Endothelial cell of umbilical vein (primary cell): ENCODE data around the gene CYTH1. TPM values are rescaled to one million over a fixed set of nuclear protein-coding genes. Genes with fewer than 3 reads are reported as not detected.

Experiments used
- BruUV-seq: library from RNA; stranded (reverse); fragments of 400-500 nt; replicated peaks from 2 replicates; lab custom pipeline; 2021; lab: Mats Ljungman, UMichigan
- CTCF ChIA-PET: fragments of 300-600, 350-600 bp; sonication (Branson Sonifier 250); formaldehyde crosslinking; loops from one replicate; lab custom pipeline; 2021; ENCODE audit warnings: antibody characterized with exemption, inconsistent platforms; lab: Charles Lee
- POLR2A ChIA-PET: fragments of 300-600, 350-600 bp; sonication (Branson Sonifier 250); formaldehyde crosslinking; loops from one replicate; lab custom pipeline; 2021; ENCODE audit warnings: antibody characterized with exemption, inconsistent platforms; lab: Charles Lee
- DNase-seq: peaks from one replicate; pipeline ENCODE4 v3.0.0-alpha.2; 2011; ENCODE audit warnings: low read depth, low spot score
- FAIRE-seq: peaks from 2 replicates; lab custom pipeline; 2011; peaks lifted over from hg19 to GRCh38; lab: Jason Lieb, UNC
- H2AFZ ChIP-seq: 2 replicates; pipeline ENCODE4 v1.6.0; 2012; ENCODE audit warnings: low read depth, low read length, control low read depth, inconsistent platforms
- H3K27ac ChIP-seq: 2 replicates; pipeline ENCODE4 v1.5.1; 2011; ENCODE audit warnings: low read depth, mild to moderate bottlenecking, control low read depth, low read length, moderate library complexity; ENCODE audit not compliant: insufficient read depth
- H3K27me3 ChIP-seq, 2 experiments: 2 replicates each; pipeline versions ENCODE4 v1.6.0 to v1.6.1; 2011; ENCODE audit warnings: low read length in 2 of 2, mixed read lengths in 1 of 2; ENCODE audit not compliant: control insufficient read depth in 2 of 2, insufficient read depth in 2 of 2
- H3K36me3 ChIP-seq, 2 experiments: 2 replicates in 1 of 2; 3 replicates in 1 of 2; pipeline ENCODE4 v1.5.1; 2011; ENCODE audit warnings: low read length in 2 of 2, mild to moderate bottlenecking in 1 of 2, moderate library complexity in 1 of 2; ENCODE audit not compliant: control insufficient read depth in 2 of 2, insufficient read depth in 2 of 2; ENCODE audit errors: extremely low read depth in 1 of 2
- H3K4me1 ChIP-seq: 3 replicates; pipeline ENCODE4 v1.5.1; 2011; ENCODE audit warnings: mild to moderate bottlenecking, low read length; ENCODE audit not compliant: control insufficient read depth, insufficient read depth; ENCODE audit errors: extremely low read depth
- H3K4me2 ChIP-seq: 2 replicates; pipeline ENCODE4 v1.6.1; 2011; ENCODE audit warnings: low read length, control low read depth, mixed read lengths; ENCODE audit not compliant: insufficient read depth
- H3K4me3 ChIP-seq, 3 experiments: fragments of 200-600 bp in 1 of 3; sonication (generic), shearing (Covaris generic) in 1 of 3; replicated peaks in 1 of 3; 2 replicates each; pipeline ENCODE4 v1.5.1; 2011 to 2016; ENCODE audit warnings: control low read depth in 3 of 3, low read length in 3 of 3, mild to moderate bottlenecking in 2 of 3, inconsistent platforms in 1 of 3, low read depth in 1 of 3, moderate library complexity in 1 of 3; ENCODE audit not compliant: insufficient read depth in 1 of 3
- H3K79me2 ChIP-seq: 2 replicates; pipeline ENCODE4 v1.6.0; 2012; ENCODE audit warnings: low read length, inconsistent platforms; ENCODE audit not compliant: control insufficient read depth, insufficient read depth
- H3K9ac ChIP-seq: replicated peaks from 2 replicates; pipeline ENCODE3; 2011; ENCODE audit warnings: low read length, control low read depth; ENCODE audit not compliant: insufficient read depth; ENCODE audit errors: extremely low read depth
- H3K9me1 ChIP-seq: replicated peaks from 3 replicates; pipeline ENCODE4 v1.6.0; 2011; ENCODE audit warnings: mild to moderate bottlenecking, low read length; ENCODE audit not compliant: control insufficient read depth, insufficient read depth; ENCODE audit errors: extremely low read depth
- H3K9me3 ChIP-seq: replicated peaks from 2 replicates; pipeline ENCODE4 v1.5.1; 2012; ENCODE audit warnings: low read length, inconsistent platforms; ENCODE audit not compliant: control insufficient read depth, insufficient read depth
- H4K20me1 ChIP-seq: replicated peaks from 2 replicates; pipeline ENCODE3; 2011; ENCODE audit warnings: mild to moderate bottlenecking, low read length; ENCODE audit not compliant: control insufficient read depth, insufficient read depth; ENCODE audit errors: extremely low read depth
- CTCF ChIP-seq, 2 donors: IDR thresholded peaks; 1 replicate in 1 of 2; 2 replicates in 1 of 2; pipeline ENCODE4 v1.5.1; 2011; ENCODE audit warnings: low read length in 2 of 2, mild to moderate bottlenecking in 2 of 2, moderate library complexity in 2 of 2, control low read depth in 1 of 2, inconsistent platforms in 1 of 2, low read depth in 1 of 2; ENCODE audit not compliant: insufficient read depth in 1 of 2; ENCODE audit errors: extremely low read depth in 1 of 2
- EZH2 ChIP-seq: IDR thresholded peaks from 2 replicates; pipeline ENCODE4 v1.6.1; 2012; ENCODE audit warnings: borderline replicate concordance, low read depth, mild to moderate bottlenecking, moderate library complexity, low read length, inconsistent platforms; ENCODE audit not compliant: severe bottlenecking
- FOS ChIP-seq: IDR thresholded peaks from 2 replicates; pipeline ENCODE4 v1.6.1; 2011; ENCODE audit warnings: mild to moderate bottlenecking, low read length, moderate library complexity, borderline replicate concordance; ENCODE audit not compliant: insufficient read depth
- GATA2 ChIP-seq: IDR thresholded peaks from 2 replicates; pipeline ENCODE4 v1.7.0; 2011; ENCODE audit warnings: low read depth, mild to moderate bottlenecking, moderate library complexity, mixed read lengths, low read length; ENCODE audit not compliant: insufficient read length, insufficient read depth
- JUN ChIP-seq: IDR thresholded peaks from 2 replicates; pipeline ENCODE4 v1.6.1; 2011; ENCODE audit warnings: borderline replicate concordance, low read depth; ENCODE audit not compliant: insufficient read length, insufficient read depth
- MYC ChIP-seq: IDR thresholded peaks from one replicate; pipeline ENCODE4 v1.6.1; 2011; ENCODE audit warnings: mild to moderate bottlenecking, low read depth, low read length
- POLR2A ChIP-seq: IDR thresholded peaks from 2 replicates; pipeline ENCODE4 v1.6.1; 2012; ENCODE audit warnings: low read depth, mild to moderate bottlenecking, control low read depth, low read length
- POLR2AphosphoS5 ChIP-seq: IDR thresholded peaks from 2 replicates; pipeline ENCODE4 v1.6.1; 2012; ENCODE audit warnings: low read depth, mild to moderate bottlenecking, control low read depth, low read length, moderate library complexity; ENCODE audit not compliant: insufficient read depth
- dilution Hi-C: fragments of 300-500 bp; cut with MboI; formaldehyde crosslinking; loops from one replicate; pipeline ENCODE4 v1.15.0; 2019; ENCODE audit warnings: low sequenced_read_pairs; ENCODE audit not compliant: extremely low pct_ligation_motif_present
- intact Hi-C: fragments of 100-400 bp; cut with micrococcal nuclease; formaldehyde crosslinking; loops from one replicate; pipeline ENCODE4 v1.10.0; 2022
- polyA plus RNA-seq, 4 experiments: library from polyadenylated mRNA; depleted of rRNA in 3 of 4; stranded (reverse) in 3 of 4; unstranded in 1 of 4; fragments of >200 nt; gene quantifications; 2 replicates each; pipeline versions ENCODE4 v1.2.1 to v1.2.3, GENCODE V29; 2011 to 2012; ENCODE audit warnings: missing spikeins in 1 of 4
- total RNA-seq: library from RNA; stranded (reverse); gene quantifications from 2 replicates; pipeline ENCODE4 v1.2.3, GENCODE V29; 2021
- TF ChIP-seq, protein P1 (sequence below): IDR thresholded peaks from 2 replicates; pipeline ENCODE4 v1.6.1; 2011; ENCODE audit not compliant: insufficient read depth, insufficient read length

The CYTH1 gene
- total and polyA plus RNA-seq, 2 donors (not counting 3 experiments of a cell fraction or from before 2014, with no cell fraction given), result 35.9 to 49.9 TPM

GRCh38 chr17:78732354-78732753 lies 49.7 kb downstream of the CYTH1 start:
- no peaks in the 10 kb centered on the region for H3K9me1 ChIP-seq
- no peak overlapping the region for H3K9ac ChIP-seq
- H4K20me1 ChIP-seq, result peaks cover 4% of the 10 kb centered on the region
- intact Hi-C loops (no loop called here), dilution Hi-C loops (no loop called here)
- H3K27me3 ChIP-seq, result no peaks in the 10 kb centered on the region
- FAIRE-seq (no peak), DNase-seq (no peak)
- peaks cover 38% of the 10 kb centered on the region for H3K79me2 ChIP-seq
- POLR2A ChIA-PET, result no interaction called here
- H3K27ac ChIP-seq, result no peak overlapping the region
- no TSS peak for BruUV-seq
- no peaks in the 10 kb centered on the region for H3K9me3 ChIP-seq
- H3K36me3 ChIP-seq, result no peaks in the 10 kb centered on the region
- no peak overlapping the region for H3K4me2 ChIP-seq
- H3K4me3 ChIP-seq, result no peak overlapping the region
- H3K4me1 ChIP-seq, result peaks cover 23% of the 10 kb centered on the region
- CTCF ChIA-PET, result interaction anchor here (0.7 kb wide), 1 partner anchor 24 kb away, joined by 4 read pairs; no protein-coding TSS in a partner anchor
- H2AFZ ChIP-seq, result no peak overlapping the region
- TF ChIP-seq POLR2AphosphoS5 (no peak), EZH2 (no peak), POLR2A (no peak), JUN (no peak), GATA2 (no peak), MYC (no peak), CTCF (IDR thresholded peaks at IDR 0.05; ENCODE audit: extremely low read depth in 1 of 2, insufficient read depth in 1 of 2, low read depth in 1 of 2, low read length in 2 of 2) (no peak), FOS (no peak)
- TF ChIP-seq, protein P1, sequence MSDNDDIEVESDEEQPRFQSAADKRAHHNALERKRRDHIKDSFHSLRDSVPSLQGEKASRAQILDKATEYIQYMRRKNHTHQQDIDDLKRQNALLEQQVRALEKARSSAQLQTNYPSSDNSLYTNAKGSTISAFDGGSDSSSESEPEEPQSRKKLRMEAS, result no peak
